ENCODE measurements around the gene PLOD1.

The PLOD1 gene

GRCh38 chr1:11970441-11971185 lies 36.1 kb downstream of the PLOD1 start:
- Histone ChIP-seq H3K9me3 (no peaks in the 10 kb centered on the region), H4K20me1 (no peaks in the 10 kb centered on the region), H3K27me3 (no peaks in the 10 kb centered on the region), H3K36me3 (peaks cover 53% of the 10 kb centered on the region), H3K9ac (no peak overlapping the region), H3K4me1 (peaks cover 16% of the 10 kb centered on the region), H3K4me3 (no peak overlapping the region), H3K4me2 (no peak overlapping the region), H3K27ac (no peak overlapping the region)
- TF ChIP-seq Cebpa-rat (IDR thresholded peaks at IDR 0.05), result no peak

- no peak overlapping the region for H3K9ac ChIP-seq
- TF ChIP-seq Cebpa-rat (IDR thresholded peaks at IDR 0.05), result no peak
- no peak overlapping the region for H3K27ac ChIP-seq
- no peaks in the 10 kb centered on the region for H3K9me3 ChIP-seq
- peaks cover 49% of the 10 kb centered on the region for H3K4me1 ChIP-seq
- H4K20me1 ChIP-seq, result peaks cover 19% of the 10 kb centered on the region
- H3K4me2 ChIP-seq, result no peak overlapping the region
- peaks cover 46% of the 10 kb centered on the region for H3K36me3 ChIP-seq
- H3K4me3 ChIP-seq, result no peak overlapping the region
- no peaks in the 10 kb centered on the region for H3K27me3 ChIP-seq
Measured at GRCh38 chr1:11977625-11978024, 43.1 kb downstream of the PLOD1 start.

DNA sequence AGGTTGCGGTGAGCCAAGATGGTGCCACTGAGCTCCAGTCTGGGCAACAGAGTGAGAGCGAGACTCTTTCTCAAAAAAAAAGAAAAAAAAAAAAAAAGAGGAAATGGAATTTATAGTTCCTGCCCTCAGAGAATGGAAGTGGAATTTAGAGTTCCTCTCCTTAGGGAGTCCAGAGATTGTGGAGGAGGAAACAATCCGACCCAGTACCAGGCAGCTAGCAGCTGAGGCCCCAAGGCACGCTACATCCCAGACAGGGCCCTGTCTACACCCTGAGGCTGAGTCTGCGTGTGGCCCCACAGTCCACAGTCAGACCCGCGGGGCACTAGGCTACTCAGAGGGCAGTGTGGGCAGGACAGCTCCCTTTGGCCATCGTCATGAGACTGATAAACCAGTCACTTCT lies 43.8 kb downstream of the PLOD1 start:
- Histone ChIP-seq H3K9me3 (no peaks in the 10 kb centered on the region), H3K9ac (no peak overlapping the region), H4K20me1 (peaks cover 26% of the 10 kb centered on the region), H3K36me3 (peaks cover 46% of the 10 kb centered on the region), H3K4me3 (no peak overlapping the region), H3K27ac (no peak overlapping the region), H3K4me1 (peaks cover 42% of the 10 kb centered on the region), H3K27me3 (no peaks in the 10 kb centered on the region), H3K4me2 (peak overlapping the region; percentile 98)
- no peak for TF ChIP-seq Cebpa-rat (IDR thresholded peaks at IDR 0.05)

DNA sequence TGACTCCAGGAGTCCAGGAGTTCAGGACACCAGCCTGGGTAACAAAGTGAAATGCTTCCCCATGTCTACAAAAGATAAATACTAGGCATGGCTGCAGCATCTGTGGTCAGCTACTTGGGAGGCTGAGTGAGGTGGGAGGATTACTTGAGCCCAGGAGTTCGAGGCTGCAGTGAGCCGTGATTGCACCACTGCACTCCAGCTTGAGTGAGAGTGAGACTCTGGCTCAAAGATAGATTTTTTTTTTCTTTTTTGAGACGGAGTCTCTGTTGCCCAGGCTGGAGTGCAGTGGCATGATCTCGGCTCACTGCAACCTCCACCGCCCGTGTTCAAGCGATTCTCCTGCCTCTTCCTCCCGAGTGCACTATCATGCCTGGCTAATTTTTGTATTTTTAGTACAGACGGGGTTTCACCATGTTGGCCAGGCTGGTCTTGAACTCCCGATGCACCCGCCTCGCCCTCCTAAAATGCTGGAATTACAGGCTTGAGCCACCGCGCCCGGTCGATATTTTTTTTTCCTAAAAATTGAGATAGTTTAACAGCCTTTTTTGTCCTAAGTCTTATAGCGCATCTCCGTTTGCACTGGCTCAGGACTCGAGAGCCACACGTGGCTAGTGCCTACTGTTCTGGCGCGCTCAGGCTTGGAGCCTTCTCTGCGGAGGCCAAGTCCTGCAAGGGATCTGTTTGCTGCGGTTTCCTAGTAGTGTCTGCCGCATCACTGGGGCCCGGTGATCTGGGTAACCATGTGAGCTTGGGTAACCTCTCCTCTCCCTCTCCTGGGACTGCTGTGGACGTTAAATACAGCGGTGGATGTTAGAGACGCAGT lies 44.7 kb downstream of the PLOD1 start:
- H3K27ac ChIP-seq, result peak overlapping the region; percentile 89; the same call in 1 of the 2 replicates

DNA sequence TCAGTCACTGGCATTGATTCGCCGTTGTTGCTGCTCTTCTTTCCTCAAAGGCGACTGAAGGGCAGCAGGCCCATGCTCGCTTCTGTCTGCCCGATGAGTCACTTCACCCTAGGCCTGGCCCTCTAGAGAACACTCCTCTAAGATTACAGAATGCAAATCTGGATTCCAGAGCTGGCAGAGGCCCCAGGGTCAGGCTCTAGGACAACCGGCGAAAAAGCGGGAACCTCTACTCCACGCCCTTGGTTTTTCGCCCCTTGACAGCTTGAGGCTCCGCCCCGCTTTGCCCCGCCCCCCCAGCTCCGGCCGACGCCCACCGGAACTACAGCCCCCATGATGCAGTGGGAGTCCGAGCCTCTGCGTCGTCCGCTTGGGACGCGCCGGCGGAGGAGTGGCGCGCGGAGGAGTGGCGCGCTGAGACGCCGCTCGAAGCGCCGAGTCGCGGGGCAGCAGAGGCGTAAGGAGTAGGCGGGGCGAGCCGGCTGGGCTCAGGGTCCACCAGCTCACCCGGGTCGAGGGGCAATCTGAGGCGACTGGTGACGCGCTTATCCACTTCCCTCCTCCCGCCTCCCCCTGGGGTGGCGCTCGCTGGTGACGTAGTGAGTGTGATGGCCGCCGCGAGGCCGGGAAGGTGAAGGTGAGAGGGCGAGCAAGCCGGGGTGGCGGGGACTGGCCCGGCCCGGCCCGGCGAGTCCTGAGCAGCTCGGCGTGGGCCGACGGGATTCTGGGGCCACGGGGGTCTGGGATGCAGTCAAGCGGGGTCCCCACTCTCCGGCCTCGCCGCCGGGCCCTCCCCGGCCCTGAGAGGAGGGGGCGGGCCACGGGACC lies 45.5 kb downstream of the PLOD1 start, which contains the start of gene MFN2:
MFN2 (plus strand) TSS at position 594 of the 825 bp plus-strand sequence. CDS start 8,725 bp downstream, outside the sequence.
- peaks cover 43% of the 10 kb centered on the region for H4K20me1 ChIP-seq
- H3K4me3 ChIP-seq, result peak within 1 kb of the TSS; percentile 99
- H3K36me3 ChIP-seq, result peaks cover 46% of the 10 kb centered on the region
- H3K9ac ChIP-seq, result peak within 1 kb of the TSS; percentile 95
- H3K4me2 ChIP-seq, result peak within 1 kb of the TSS; percentile 98
- H3K27me3 ChIP-seq, result no peaks in the 10 kb centered on the region
- no peak for TF ChIP-seq Cebpa-rat (IDR thresholded peaks at IDR 0.05)
- peak within 1 kb of the TSS; percentile 89 for H3K27ac ChIP-seq
- H3K4me1 ChIP-seq, result peaks cover 45% of the 10 kb centered on the region
- H3K9me3 ChIP-seq, result no peaks in the 10 kb centered on the region

More for the DNA sequence above, 44.7 kb downstream of the PLOD1 start:
- peaks cover 46% of the 10 kb centered on the region for H3K36me3 ChIP-seq
- peak overlapping the region; percentile 99 for H3K4me3 ChIP-seq
- no peaks in the 10 kb centered on the region for H3K27me3 ChIP-seq
- H4K20me1 ChIP-seq, result peaks cover 35% of the 10 kb centered on the region
- TF ChIP-seq Cebpa-rat (IDR thresholded peaks at IDR 0.05), result no peak
- peak overlapping the region; percentile 98 for H3K4me2 ChIP-seq
- no peaks in the 10 kb centered on the region for H3K9me3 ChIP-seq
- H3K4me1 ChIP-seq, result peaks cover 41% of the 10 kb centered on the region
- peak overlapping the region; percentile 95 for H3K9ac ChIP-seq

DNA sequence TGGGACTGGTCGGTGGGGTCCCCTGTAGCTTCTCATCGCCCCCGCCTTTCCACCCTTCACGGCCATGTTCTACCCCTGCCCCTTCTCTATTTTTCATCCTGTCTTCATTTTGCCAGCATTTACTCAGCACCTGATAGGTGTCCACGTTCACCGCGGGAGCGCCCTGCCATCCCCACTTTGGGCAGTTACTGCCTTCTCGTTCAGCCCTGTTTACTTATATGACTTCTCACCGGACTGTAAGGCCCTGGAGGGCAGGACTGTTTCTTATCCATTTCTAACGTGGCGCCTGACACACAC lies 46.1 kb downstream of the PLOD1 start:
- Histone ChIP-seq H4K20me1 (peaks cover 48% of the 10 kb centered on the region), H3K9ac (peak overlapping the region; percentile 95), H3K4me3 (peak overlapping the region; percentile 99), H3K9me3 (no peaks in the 10 kb centered on the region), H3K4me2 (peak overlapping the region; percentile 98), H3K36me3 (peaks cover 46% of the 10 kb centered on the region), H3K27me3 (no peaks in the 10 kb centered on the region), H3K27ac (peak overlapping the region; percentile 89), H3K4me1 (peaks cover 51% of the 10 kb centered on the region)
- no peak for TF ChIP-seq Cebpa-rat (IDR thresholded peaks at IDR 0.05)

GRCh38 chr1:11981378-11982009 lies 47.0 kb downstream of the PLOD1 start:
- Histone ChIP-seq H3K4me1 (peaks cover 58% of the 10 kb centered on the region), H3K27ac (no peak overlapping the region), H4K20me1 (peaks cover 57% of the 10 kb centered on the region), H3K9me3 (no peaks in the 10 kb centered on the region), H3K4me3 (peak overlapping the region; percentile 99), H3K36me3 (peaks cover 50% of the 10 kb centered on the region), H3K4me2 (peak overlapping the region; percentile 98), H3K27me3 (no peaks in the 10 kb centered on the region), H3K9ac (peak overlapping the region; percentile 95)
- no peak for TF ChIP-seq Cebpa-rat (IDR thresholded peaks at IDR 0.05)

GRCh38 chr1:11982010-11982392 lies 47.5 kb downstream of the PLOD1 start:
- TF ChIP-seq Cebpa-rat (IDR thresholded peaks at IDR 0.05), result no peak
- H3K4me2 ChIP-seq, result peak overlapping the region; percentile 98; the same call in 1 of the 2 replicates
- H3K27me3 ChIP-seq, result no peaks in the 10 kb centered on the region
- H3K9ac ChIP-seq, result no peak overlapping the region
- no peak overlapping the region for H3K27ac ChIP-seq
- H3K9me3 ChIP-seq, result no peaks in the 10 kb centered on the region
- H3K36me3 ChIP-seq, result peaks cover 53% of the 10 kb centered on the region
- H4K20me1 ChIP-seq, result peaks cover 58% of the 10 kb centered on the region
- no peak overlapping the region for H3K4me3 ChIP-seq
- peaks cover 58% of the 10 kb centered on the region for H3K4me1 ChIP-seq

- H3K9ac ChIP-seq, result no peak overlapping the region
- H3K27me3 ChIP-seq, result no peaks in the 10 kb centered on the region
- peaks cover 44% of the 10 kb centered on the region for H3K4me1 ChIP-seq
- no peaks in the 10 kb centered on the region for H3K9me3 ChIP-seq
- H4K20me1 ChIP-seq, result peaks cover 69% of the 10 kb centered on the region
- H3K27ac ChIP-seq, result no peak overlapping the region
- H3K4me3 ChIP-seq, result no peak overlapping the region
- no peak overlapping the region for H3K4me2 ChIP-seq
- H3K36me3 ChIP-seq, result peaks cover 70% of the 10 kb centered on the region
- no peak for TF ChIP-seq Cebpa-rat (IDR thresholded peaks at IDR 0.05)
Measured at GRCh38 chr1:11984121-11984520, 49.6 kb downstream of the PLOD1 start.

Measured in BLaER1 (cell line).